GM19463 (cell line): ENCODE measurements around the gene SPAG16.
"Not testable (repeated sequence)": the region's sequence is repeated elsewhere in the genome, so short reads cannot be mapped to it uniquely, and the experiment has no call there.

Source experiments
- ATAC-seq: cut with Tn5 transposase; IDR thresholded peaks from one replicate; pipeline ENCODE4 v1.9.1; 2021; ENCODE audit warnings: mild to moderate bottlenecking, moderate library complexity; ENCODE audit not compliant: unreplicated experiment

SPAG16 gene

GRCh38 chr2:214062279-214062678, 778.0 kb downstream of the SPAG16 start:
- ATAC-seq = not testable (repeated sequence)

DNA sequence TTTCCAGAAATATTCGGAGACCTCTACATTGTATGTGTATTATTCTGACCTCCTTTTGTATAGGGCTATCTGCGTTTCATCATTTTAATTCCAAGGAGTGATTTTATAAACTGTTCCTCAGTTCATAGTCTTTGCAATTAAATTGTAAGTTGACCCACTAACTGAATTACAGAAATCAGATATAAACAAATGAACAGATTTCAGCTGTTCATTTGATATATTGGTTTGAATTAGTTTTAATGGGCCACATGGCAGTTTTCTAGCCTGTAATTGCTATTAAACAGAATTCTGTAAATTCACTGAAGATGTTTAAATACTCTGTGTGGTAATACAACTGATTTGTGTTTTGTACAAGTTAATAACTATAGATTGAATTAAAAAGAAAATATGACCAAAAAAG, 780.2 kb downstream of the SPAG16 start:
- no peak for ATAC-seq

- no peak for ATAC-seq
These were observed 782.6 kb downstream of the SPAG16 start for GRCh38 chr2:214066862-214067261.

- ATAC-seq = peak; percentile 97
These were observed 785.0 kb downstream of the SPAG16 start for GRCh38 chr2:214069254-214069653.

- no peak for ATAC-seq
These were observed 791.2 kb downstream of the SPAG16 start for GRCh38 chr2:214075456-214075855.

- ATAC-seq = peak; percentile 90
These were observed 792.3 kb downstream of the SPAG16 start for GRCh38 chr2:214076527-214076926.

DNA sequence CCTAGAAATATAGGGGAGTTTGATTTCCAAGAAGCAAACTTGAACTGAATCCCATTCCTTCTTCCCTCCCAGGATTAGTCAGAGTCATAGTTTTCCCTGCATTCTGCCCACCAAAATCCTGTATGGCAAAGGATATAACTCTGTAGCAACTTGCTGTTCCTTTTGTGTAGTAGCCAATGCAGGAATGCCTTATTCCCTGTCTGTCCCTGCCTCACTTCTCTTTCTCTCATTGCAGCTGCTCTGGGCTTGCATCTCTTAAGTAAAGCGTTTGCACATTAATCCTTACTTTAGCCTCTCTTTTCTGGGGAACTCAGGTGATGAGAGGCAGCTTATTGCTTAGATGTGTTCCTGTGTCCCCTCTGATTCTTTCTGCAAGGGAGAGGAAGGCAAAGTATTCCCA, 793.5 kb downstream of the SPAG16 start:
- ATAC-seq = no peak

DNA sequence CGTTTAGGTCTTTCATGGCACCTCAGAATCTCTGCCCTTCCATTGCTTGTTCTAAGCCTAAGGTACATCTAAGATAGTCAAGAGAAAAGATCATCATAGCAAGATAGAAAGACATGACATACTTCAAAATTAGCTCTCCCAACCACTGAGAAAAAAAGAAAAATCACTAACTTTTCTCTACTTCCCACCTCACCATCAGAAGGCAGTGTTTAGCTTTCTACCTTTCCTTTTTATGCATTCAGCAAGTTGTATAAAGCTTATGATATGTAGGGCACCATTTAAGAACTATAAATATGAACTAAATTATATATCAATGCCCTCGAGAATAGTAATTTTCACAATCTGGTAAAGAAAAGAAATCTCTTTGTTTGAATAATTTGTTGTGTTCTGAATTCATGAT, 794.8 kb downstream of the SPAG16 start:
- ATAC-seq = no peak

DNA sequence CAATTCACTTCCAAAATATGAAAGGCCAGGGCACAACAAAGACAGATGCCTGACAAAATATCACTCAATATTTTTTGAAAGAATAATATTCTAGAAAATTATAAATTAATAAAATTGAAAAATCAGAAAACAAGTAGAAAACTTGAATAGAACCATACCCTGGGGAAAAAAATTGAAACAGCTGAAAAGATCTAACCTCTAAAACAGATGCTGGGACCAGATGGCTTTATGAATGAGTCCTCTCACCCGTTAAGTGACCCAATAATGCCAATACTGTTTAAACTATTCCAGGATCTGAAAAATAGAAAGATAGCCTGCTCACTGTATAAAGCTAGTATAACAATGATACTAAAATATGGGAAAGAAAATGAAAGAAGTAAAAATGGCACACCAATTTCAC, 804.3 kb downstream of the SPAG16 start:
- ATAC-seq = no peak

GRCh38 chr2:214096208-214096715, 812.0 kb downstream of the SPAG16 start:
- no peak for ATAC-seq

DNA sequence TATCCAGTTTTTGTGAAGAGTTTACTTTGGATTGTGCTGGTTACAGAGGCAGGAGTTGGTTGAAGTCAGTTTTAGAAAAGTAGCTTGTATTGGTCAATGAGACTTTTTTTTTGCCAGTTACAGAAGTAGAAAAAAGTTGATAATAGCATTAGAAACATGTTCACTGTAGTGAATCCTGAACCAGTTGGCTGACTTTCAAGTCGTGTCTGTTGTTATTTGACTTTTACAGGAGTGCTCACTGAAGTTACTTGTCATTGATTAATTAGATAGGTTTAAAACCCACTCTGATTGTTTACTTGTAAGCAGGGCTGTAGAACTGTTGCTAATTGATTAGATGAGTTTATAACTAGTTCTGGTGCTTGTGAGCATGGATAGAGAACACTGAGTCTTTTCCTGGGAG, 814.5 kb downstream of the SPAG16 start:
- ATAC-seq = no peak

DNA sequence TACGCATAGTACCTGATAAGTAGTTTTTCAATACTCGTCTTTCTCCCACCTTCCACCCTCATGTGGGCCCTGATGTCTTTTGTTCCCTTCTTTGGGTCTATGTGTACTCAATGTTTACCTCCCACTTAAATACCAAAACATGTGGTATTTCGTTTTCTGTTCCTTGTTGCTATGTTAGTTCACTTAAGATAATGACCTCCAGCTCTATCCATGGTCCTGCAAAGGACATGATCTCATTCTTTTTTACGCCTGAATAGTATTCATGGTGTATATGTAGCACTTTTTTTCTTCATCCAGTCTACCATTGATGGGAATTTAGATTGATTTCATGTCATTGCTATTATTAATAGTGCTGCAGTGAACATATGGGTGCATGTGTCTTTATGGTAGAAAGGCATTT, 816.2 kb downstream of the SPAG16 start:
- ATAC-seq = no peak

- peak; percentile 66 for ATAC-seq
These were observed 819.2 kb downstream of the SPAG16 start for GRCh38 chr2:214103276-214104001.

- peak; percentile 6 for ATAC-seq
These were observed 820.0 kb downstream of the SPAG16 start for GRCh38 chr2:214104219-214104618.

- no peak for ATAC-seq
These were observed 820.7 kb downstream of the SPAG16 start for GRCh38 chr2:214104967-214105366.

DNA sequence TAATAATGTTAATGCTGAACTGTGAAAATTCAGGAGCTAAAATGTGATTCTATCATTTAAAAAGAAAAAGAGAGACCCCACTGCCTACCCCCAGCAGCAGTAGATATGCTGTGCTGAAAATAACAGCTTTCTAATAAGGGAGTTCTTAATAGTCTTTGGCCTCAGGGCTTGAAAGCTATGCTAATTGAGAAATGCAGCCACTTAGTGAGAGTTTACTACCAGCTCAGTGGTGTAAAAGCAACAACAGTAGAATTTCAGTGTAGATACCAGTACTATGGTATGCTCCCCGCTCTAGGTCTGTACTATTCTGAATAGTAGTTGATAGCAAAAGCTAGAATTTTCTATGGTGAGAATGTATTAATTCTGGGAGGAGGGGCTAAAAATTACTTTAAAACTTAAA, 823.5 kb downstream of the SPAG16 start:
- no peak for ATAC-seq

GRCh38 chr2:214108598-214108997, 824.3 kb downstream of the SPAG16 start:
- no peak for ATAC-seq

DNA sequence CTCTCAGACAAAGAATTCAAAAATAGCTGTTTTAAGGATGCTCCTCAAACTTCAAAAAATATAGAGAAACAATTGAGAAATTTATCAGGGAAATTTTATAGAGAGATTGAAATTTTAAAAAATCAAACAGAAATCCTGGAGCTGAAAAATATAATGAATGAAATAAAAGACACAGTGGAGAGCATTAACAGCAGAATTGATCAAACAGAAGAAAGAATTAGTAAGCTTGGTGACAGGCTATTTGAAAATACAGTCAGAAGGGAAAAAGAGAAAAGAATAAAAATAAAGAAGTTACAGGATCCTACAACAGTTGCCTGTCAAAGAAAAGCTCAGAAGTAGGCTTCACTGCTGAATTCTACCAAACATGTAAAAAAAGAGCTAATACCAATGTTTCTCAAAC, 832.8 kb downstream of the SPAG16 start:
- no peak for ATAC-seq

- no peak for ATAC-seq
These were observed 841.9 kb downstream of the SPAG16 start for GRCh38 chr2:214126135-214126534.

GRCh38 chr2:214127170-214127569, 842.9 kb downstream of the SPAG16 start:
- no peak for ATAC-seq

- ATAC-seq = no peak
These were observed 843.3 kb downstream of the SPAG16 start for GRCh38 chr2:214127571-214127970.

GRCh38 chr2:214128040-214128439, 843.8 kb downstream of the SPAG16 start:
- no peak for ATAC-seq

GRCh38 chr2:214130114-214130513, 845.9 kb downstream of the SPAG16 start:
- no peak for ATAC-seq
